A549 (cell line): Measurements from ENCODE around the gene CXCR3.

ENCODE experiments used
- CHD2 ChIP-seq: fragments of 150-350 bp; IDR thresholded peaks from 2 replicates; pipeline ENCODE4 v1.6.1; 2014; ENCODE audit warnings: low read length; ENCODE audit not compliant: partially characterized antibody
- CTCF ChIP-seq: fragments of >200 bp; sonication (Bioruptor Twin); formaldehyde crosslinking; IDR thresholded peaks from 3 replicates; pipeline ENCODE4 v1.5.1; 2016
- ESRRA ChIP-seq: fragments of 150-350 bp; IDR thresholded peaks from 2 replicates; pipeline ENCODE4 v1.6.1; 2014; ENCODE audit warnings: mild to moderate bottlenecking, low read length, borderline replicate concordance
- HEYL ChIP-seq: fragments of 250-450 bp; sonication (Bioruptor Pico); IDR thresholded peaks from 2 replicates; pipeline ENCODE4 v1.8.0; 2021; ENCODE audit warnings: mild to moderate bottlenecking, moderate library complexity
- HOXA7 ChIP-seq: fragments of 250-450 bp; sonication (Bioruptor Pico); IDR thresholded peaks from 2 replicates; pipeline ENCODE4 v1.5.0; 2020; ENCODE audit warnings: mild to moderate bottlenecking, moderate library complexity
- HOXB13 ChIP-seq: fragments of 250-450 bp; sonication (Bioruptor Pico); IDR thresholded peaks from 2 replicates; pipeline ENCODE4 v1.5.0; 2020; ENCODE audit warnings: low read depth, mild to moderate bottlenecking, moderate library complexity
- JUNB ChIP-seq: fragments of >200 bp; sonication (Bioruptor Twin); formaldehyde crosslinking; IDR thresholded peaks from 2 replicates; pipeline ENCODE4 v1.6.1; 2016
- MAX ChIP-seq: IDR thresholded peaks from 2 replicates; pipeline ENCODE4 v1.6.1; 2012
- MAZ ChIP-seq: fragments of 150-350 bp; IDR thresholded peaks from 2 replicates; pipeline ENCODE4 v1.6.1; 2014; ENCODE audit warnings: antibody characterized with exemption, low read depth, low read length, borderline replicate concordance
- POLR2A ChIP-seq: IDR thresholded peaks from 2 replicates; pipeline ENCODE4 v1.6.1; 2012; ENCODE audit warnings: mild to moderate bottlenecking, low read length
- REST ChIP-seq: fragments of 200-600 bp; sonication (generic); IDR thresholded peaks from 2 replicates; pipeline ENCODE4 v1.6.1; 2016; ENCODE audit warnings: antibody characterized with exemption, mild to moderate bottlenecking, moderate library complexity

- TF ChIP-seq POLR2A (no peak), CTCF (no peak), JUNB (no peak), MAX (no peak), HEYL (no peak), HOXB13 (no peak), HOXA7 (CRISPR knock-in tag) (no peak), CHD2 (no peak), ESRRA (no peak), MAZ (no peak), REST (no peak)
These were observed 49.3 kb upstream of the CXCR3 start, which contains the start of gene LOC101059915 for GRCh38 chrX:71667328-71668247.
